Measurements from ENCODE around the gene PEX14.
A peak's percentile ranks its signal among the peaks of the same experiment; 100 is the strongest.

PEX14 gene

GRCh38 chr1:10635992-10636391 is 161.2 kb downstream of the PEX14 start:
- no peak for DNase-seq

GRCh38 chr1:10637400-10637799 is 162.7 kb downstream of the PEX14 start:
- no peak for DNase-seq

GRCh38 chr1:10637834-10638558 is 163.2 kb downstream of the PEX14 start:
- DNase-seq = no peak

GRCh38 chr1:10638559-10639005 is 163.8 kb downstream of the PEX14 start:
- no peak for DNase-seq

DNA sequence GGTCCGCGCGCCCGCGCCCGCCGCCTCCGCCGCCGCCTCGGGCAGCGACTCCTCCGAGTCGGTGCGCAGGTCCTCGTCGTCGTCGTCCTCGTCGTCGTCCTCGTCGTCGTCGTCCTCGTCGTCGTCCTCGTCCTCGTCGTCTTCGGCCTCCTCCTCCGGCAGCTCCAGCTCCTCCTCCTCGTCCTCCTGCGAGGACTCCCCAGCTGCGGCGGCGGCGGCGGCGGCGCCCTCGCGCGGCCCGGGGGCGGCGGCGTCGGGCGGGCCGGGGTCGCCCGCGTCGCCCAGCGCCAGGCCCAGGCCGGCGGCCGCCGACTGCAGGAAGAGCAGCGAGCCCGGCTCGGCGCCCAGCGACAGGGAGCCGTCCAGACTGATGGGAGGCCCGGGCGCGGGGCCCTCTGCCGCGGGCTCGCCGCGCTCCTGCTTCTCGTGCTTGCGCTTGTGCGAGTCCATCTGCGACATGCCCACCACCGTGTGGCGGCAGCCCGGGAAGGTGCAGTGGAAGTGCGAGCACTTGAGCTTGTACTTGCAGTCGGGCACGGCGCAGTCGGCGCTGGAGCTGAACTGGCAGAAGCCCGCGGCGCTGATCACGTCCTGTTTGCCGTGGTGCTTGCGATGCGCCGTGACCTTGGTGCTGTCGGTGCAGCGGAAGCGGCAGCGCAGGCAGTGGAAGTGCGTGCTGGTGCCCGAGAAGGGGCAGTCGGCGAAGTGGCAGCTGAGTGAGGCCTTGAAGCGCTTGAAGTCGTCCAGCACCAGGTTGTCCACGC is 164.4 kb downstream of the PEX14 start:
- no peak for DNase-seq

DNA sequence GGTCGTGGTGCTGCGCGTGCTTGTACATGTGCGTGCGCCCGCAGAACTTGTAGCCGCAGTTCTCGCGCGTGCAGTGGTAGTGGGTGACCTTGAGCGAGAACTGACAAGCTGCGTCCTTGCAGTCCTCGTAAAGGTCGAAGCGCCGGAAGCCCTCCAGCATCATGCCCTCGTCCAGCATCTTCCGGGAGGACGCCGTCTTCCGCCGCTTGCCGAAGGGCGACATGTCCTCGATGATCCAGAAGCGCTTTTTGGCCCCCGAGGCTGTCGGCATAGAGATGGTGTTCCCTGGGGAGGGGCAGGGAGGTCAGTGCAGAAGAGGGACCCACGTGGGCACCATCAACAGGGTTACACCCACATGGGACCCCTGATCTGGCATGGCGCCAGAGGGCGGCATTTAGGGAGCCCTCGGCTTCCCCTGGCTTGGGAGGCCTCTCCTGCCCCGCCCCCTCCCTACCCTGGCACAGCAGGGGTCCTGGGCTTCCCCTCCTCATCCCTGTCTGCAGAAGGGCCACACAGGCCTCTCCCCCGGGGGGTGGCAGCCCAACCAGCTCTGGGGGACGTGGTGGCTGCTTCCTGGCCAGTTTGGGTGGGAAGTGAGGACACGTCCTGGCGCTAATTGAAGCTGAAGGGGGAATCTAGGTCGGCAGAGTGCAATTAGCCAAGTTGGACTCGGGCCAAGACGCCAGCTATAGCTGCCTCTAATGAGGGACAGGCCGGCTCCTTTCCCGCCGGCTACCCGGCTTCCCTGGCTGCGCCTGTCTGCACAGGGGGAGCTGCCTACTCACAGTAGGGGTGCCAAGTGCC is 165.2 kb downstream of the PEX14 start:
- DNase-seq = no peak

DNA sequence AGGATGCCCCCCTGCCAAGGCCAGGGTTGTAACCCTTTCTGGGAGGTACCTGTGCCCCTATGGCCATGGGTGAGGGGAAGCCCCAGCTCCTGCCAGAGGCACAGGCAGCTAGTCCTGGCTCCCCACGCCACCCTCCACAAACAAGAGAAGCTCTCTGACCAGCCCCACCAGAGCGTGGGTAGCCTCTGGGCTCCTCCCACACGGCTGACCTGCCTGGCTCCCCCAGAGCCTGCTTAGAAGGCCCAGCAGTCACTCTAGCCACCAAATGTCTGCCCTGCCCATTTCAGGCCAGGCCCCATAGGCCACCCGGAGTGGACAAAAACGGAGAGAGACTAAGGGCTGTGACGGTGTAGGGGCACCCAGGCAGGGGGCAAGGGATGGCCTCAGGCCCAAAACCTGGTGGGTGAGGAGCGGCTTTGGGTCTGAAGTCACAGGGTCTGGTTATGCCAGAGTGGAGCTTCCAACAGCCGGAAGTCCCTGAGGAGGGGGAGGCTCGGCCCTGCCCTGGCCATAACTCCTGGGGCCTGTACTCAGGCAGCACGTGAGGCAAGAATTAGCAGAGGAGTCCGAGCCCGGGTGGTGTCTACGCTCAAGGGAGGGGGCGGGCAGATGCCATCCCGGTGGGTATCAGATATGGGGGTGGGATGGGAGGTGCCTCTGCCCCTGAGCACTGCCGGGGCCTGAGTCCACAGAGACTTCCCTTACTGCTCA is 166.2 kb downstream of the PEX14 start:
- no peak for DNase-seq

DNA sequence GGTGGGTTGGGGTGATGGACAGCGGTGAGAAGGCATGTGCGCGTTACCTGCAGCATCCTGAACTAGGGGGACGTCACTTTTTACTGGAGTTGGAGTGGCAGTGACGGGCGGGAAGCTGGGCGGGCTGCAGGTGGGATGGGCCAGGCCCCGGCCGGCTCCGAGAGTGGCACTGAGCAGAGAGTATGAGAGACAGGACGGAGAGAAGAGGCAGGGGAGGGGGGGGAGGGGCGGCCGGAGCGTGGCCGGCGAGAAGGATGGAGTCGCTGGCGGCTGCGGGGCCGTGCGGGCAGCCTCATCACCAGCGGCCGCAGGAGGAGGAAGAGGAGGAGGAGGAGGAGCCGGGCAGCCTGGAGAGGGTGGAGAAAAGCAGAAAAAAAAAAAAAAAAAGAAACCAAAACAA is 167.2 kb downstream of the PEX14 start:
- DNase-seq = no peak

GRCh38 chr1:10642403-10643080 is 167.8 kb downstream of the PEX14 start:
- no peak for DNase-seq

GRCh38 chr1:10643607-10644306 is 169.0 kb downstream of the PEX14 start:
- DNase-seq = no peak

GRCh38 chr1:10644307-10645128 is 169.8 kb downstream of the PEX14 start:
- peak; percentile 21 for DNase-seq

DNA sequence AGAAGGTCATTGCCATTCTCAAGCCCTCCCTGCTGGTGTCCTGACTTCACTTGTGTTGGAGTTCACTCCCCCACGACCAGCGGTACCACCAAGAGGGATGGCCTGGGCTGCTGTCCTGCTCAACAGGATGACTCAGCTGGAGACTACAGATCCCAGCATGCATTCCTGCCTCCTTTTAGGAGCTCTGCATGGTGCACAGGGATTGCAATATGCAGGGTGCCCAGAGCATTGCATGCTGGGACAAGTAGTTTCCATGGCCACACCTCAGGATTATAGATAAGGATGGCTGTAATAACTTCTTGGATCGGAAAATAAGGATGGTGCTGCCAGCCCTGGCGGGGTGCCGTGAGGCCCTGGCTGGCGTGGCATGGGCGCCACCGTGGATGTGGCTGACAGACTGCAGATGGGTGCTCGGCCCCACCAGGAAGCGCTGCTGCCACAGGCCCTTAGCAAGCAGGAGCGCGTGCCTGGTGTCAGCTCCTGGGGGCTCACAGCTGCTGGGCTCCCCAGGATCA is 171.7 kb downstream of the PEX14 start:
- peak; percentile 11 for DNase-seq

GRCh38 chr1:10647414-10648170 is 172.8 kb downstream of the PEX14 start:
- no peak for DNase-seq

GRCh38 chr1:10648689-10649516 is 174.2 kb downstream of the PEX14 start:
- no peak for DNase-seq

- no peak for DNase-seq
Observed at GRCh38 chr1:10649517-10650201, 174.9 kb downstream of the PEX14 start.

DNA sequence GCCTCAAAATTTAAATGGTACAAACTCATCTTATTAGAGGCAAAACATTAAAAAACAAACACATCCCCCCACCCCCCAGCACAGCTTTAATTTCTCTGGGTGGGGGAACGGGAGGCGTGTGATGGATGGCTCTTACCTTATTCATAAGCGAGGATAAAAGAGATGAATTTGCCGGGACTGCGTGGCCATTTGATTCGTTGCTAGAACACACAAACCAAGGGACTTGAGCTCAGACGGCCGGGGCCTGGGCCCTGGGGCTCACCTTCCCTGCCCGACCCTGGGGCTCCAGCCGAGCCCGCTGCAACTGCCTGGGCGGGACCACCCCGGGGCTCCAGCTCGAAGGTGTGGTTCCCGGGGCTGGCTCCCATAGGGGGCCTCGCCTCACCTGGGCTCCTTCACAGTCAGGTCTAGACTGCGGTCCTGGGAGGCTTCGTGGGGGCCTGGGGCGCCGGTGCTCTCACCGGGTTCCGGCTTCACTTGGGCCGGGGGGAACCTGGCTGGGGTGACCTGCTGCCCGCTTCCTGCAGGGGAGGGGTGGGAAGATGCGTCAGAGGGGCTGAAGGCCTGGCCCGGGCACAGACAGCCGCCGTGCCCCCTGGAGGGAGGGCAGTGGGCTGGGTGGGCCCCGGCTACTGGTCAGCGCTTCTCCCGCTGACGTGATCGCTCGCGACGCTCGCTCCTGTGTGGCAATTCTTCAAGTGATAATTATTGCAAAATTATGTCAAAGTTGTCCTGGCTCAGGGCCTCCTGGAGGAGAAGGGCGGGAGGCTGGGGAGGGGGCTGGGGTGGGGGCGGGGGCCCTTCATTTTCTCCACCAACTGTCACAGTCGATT is 176.0 kb downstream of the PEX14 start:
- no peak for DNase-seq

GRCh38 chr1:10651389-10651766 is 176.6 kb downstream of the PEX14 start:
- DNase-seq = no peak

Data from inflammatory macrophage treated with lipopolysaccharide for 4 hours (primary cell).